Hepatic stellate cell (primary cell): ENCODE data around the gene LRRC8B.

ENCODE experiments used
- DNase-seq: peaks from one replicate; pipeline ENCODE4 v3.0.0; 2011; ENCODE audit warnings: low spot score

Gene LRRC8B

GRCh38 chr1:89633800-89634625 is 109.4 kb downstream of the LRRC8B start:
- no peak for DNase-seq

GRCh38 chr1:89635825-89636815 is 111.5 kb downstream of the LRRC8B start:
- DNase-seq: no peak

GRCh38 chr1:89637496-89637895 is 112.9 kb downstream of the LRRC8B start:
- no peak for DNase-seq

- no peak for DNase-seq
Observed at GRCh38 chr1:89640440-89640839, 115.8 kb downstream of the LRRC8B start.

- no peak for DNase-seq
Observed at GRCh38 chr1:89641781-89642180, 117.2 kb downstream of the LRRC8B start.

- DNase-seq: no peak
Observed at GRCh38 chr1:89643577-89643976, 118.9 kb downstream of the LRRC8B start.

GRCh38 chr1:89644119-89644814 is 119.6 kb downstream of the LRRC8B start:
- no peak for DNase-seq

GRCh38 chr1:89646259-89646658 is 121.6 kb downstream of the LRRC8B start:
- no peak for DNase-seq
